ENCODE data around the gene KLF16.

DNA sequence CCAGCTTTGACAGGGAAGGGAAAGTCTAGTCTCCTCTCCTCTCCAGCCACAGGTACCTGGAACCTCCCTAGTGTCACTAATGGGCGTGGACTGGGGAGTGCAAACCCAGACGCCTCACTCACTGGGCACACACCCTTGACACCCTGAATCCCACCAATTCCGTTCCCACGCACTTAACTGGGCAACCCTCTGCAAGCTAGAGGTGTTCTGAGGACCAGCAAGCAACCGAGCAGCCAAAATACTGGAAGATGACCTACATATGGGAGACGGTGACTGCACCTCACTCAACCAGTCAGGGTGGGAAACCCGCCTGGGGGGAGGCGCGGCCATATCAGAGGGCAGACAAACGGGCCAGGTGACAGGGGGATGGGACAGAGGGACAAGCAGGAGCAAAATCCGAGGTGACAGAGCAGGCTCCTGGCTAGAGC is 20.9 kb upstream of the KLF16 start:
- TF ChIP-seq, protein P1, sequence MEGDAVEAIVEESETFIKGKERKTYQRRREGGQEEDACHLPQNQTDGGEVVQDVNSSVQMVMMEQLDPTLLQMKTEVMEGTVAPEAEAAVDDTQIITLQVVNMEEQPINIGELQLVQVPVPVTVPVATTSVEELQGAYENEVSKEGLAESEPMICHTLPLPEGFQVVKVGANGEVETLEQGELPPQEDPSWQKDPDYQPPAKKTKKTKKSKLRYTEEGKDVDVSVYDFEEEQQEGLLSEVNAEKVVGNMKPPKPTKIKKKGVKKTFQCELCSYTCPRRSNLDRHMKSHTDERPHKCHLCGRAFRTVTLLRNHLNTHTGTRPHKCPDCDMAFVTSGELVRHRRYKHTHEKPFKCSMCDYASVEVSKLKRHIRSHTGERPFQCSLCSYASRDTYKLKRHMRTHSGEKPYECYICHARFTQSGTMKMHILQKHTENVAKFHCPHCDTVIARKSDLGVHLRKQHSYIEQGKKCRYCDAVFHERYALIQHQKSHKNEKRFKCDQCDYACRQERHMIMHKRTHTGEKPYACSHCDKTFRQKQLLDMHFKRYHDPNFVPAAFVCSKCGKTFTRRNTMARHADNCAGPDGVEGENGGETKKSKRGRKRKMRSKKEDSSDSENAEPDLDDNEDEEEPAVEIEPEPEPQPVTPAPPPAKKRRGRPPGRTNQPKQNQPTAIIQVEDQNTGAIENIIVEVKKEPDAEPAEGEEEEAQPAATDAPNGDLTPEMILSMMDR (IDR thresholded peaks at IDR 0.05) = no peak
- no peak for TF ChIP-seq POLR2A (IDR thresholded peaks at IDR 0.05)
- no peak for TF ChIP-seq POLR2AphosphoS5 (IDR thresholded peaks at IDR 0.05; ENCODE audit: insufficient read depth in 1 of 2, low read depth in 1 of 2)
